Activated CD8-positive, alpha-beta T cell treated with anti-CD3 and anti-CD28 coated beads for 36 hours (primary cell): ENCODE results near the gene CCNYL1. TPM values are rescaled to one million over a fixed set of nuclear protein-coding genes. Genes with fewer than 3 reads are reported as not detected.

Experiments
- ATAC-seq: fragments of 200-7000 bp; cut with Tn5 transposase; one replicate; pipeline ENCODE4 v1.10.0; 2021; ENCODE audit warnings: mild to moderate bottlenecking, moderate library complexity
- CTCF ChIA-PET: fragments of 350-600 bp; sonication (Branson Sonifier 250); formaldehyde crosslinking; loops from one replicate; lab custom pipeline; 2021; ENCODE audit warnings: antibody characterized with exemption; lab: Charles Lee
- POLR2A ChIA-PET: fragments of 350-600 bp; sonication (Branson Sonifier 250); formaldehyde crosslinking; loops from one replicate; lab custom pipeline; 2021; ENCODE audit warnings: antibody characterized with exemption; lab: Charles Lee
- DNase-seq: peaks from one replicate; pipeline ENCODE4 v3.0.0-alpha.2; 2020
- H3K27ac Mint-ChIP-seq: one replicate; pipeline ENCODE4 v1.8.0; 2021; ENCODE audit warnings: mild to moderate bottlenecking, mixed read lengths
- H3K27me3 Mint-ChIP-seq: one replicate; pipeline ENCODE4 v1.8.0; 2021; ENCODE audit warnings: mixed read lengths
- H3K36me3 Mint-ChIP-seq: one replicate; pipeline ENCODE4 v1.8.0; 2021; ENCODE audit warnings: low read depth, mixed read lengths
- H3K4me1 Mint-ChIP-seq: one replicate; pipeline ENCODE4 v1.8.0; 2021; ENCODE audit warnings: low read depth, mixed read lengths
- H3K4me3 Mint-ChIP-seq: one replicate; pipeline ENCODE4 v1.8.0; 2021; ENCODE audit warnings: mild to moderate bottlenecking, moderate library complexity, mixed read lengths
- H3K9me3 Mint-ChIP-seq: one replicate; pipeline ENCODE4 v1.8.0; 2021; ENCODE audit warnings: mixed read lengths
- CTCF ChIP-seq: fragments of 200-600 bp; IDR thresholded peaks from one replicate; pipeline ENCODE4 v1.8.0; 2022; ENCODE audit warnings: antibody characterized with exemption, mild to moderate bottlenecking
- intact Hi-C: fragments of 100-400 bp; cut with micrococcal nuclease; formaldehyde crosslinking; loops from one replicate; pipeline ENCODE4 v1.10.0; 2022
- total RNA-seq, 2 experiments: library from RNA; stranded (reverse); gene quantifications; one replicate each; pipeline ENCODE4 v1.2.3, GENCODE V29; 2021

The CCNYL1 gene
- total RNA-seq, 2 experiments from 2014 or later, result 3.8 to 4.3 TPM

- Mint-ChIP-seq H3K4me3 (no peak overlapping the region), H3K36me3 (no peaks in the 10 kb centered on the region), H3K27me3 (peaks cover 9% of the 10 kb centered on the region), H3K4me1 (peaks cover 1% of the 10 kb centered on the region), H3K27ac (no peak overlapping the region), H3K9me3 (no peaks in the 10 kb centered on the region)
- POLR2A ChIA-PET, result interaction anchor here (0.7 kb wide), 1 partner anchor 138 kb away, joined by 3 read pairs; no protein-coding TSS in a partner anchor
- intact Hi-C loops, result no loop called here
- ATAC-seq (no peak), DNase-seq (no peak)
- TF ChIP-seq CTCF, result no peak
- CTCF ChIA-PET, result interaction anchor here (1.4 kb wide), 1 partner anchor 9 kb away, joined by 3 read pairs; the partner anchor contains the start of gene FZD5
Observed at GRCh38 chr2:207778298-207778882, 67.0 kb downstream of the CCNYL1 start.

GRCh38 chr2:207779523-207779922 lies 68.1 kb downstream of the CCNYL1 start:
- Mint-ChIP-seq H3K36me3 (no peaks in the 10 kb centered on the region), H3K27ac (no peak overlapping the region), H3K4me1 (peaks cover 1% of the 10 kb centered on the region), H3K4me3 (no peak overlapping the region), H3K27me3 (peaks cover 9% of the 10 kb centered on the region), H3K9me3 (no peaks in the 10 kb centered on the region)
- ATAC-seq (no peak), DNase-seq (no peak)
- intact Hi-C loops, result no loop called here
- CTCF ChIA-PET, result interaction anchor here (1.1 kb wide), 1 partner anchor 10 kb away, joined by 3 read pairs; the partner anchor contains the start of gene FZD5
- no peak for TF ChIP-seq CTCF
- POLR2A ChIA-PET, result no interaction called here

- H3K4me3 Mint-ChIP-seq, result no peak overlapping the region
- peaks cover 1% of the 10 kb centered on the region for H3K4me1 Mint-ChIP-seq
- no peak overlapping the region for H3K27ac Mint-ChIP-seq
- no peak for ATAC-seq
- H3K9me3 Mint-ChIP-seq, result no peaks in the 10 kb centered on the region
- CTCF ChIA-PET, result interaction anchor here (1.2 kb wide), 1 partner anchor 258 kb away, joined by 4 read pairs; no protein-coding TSS in a partner anchor
- no peak for TF ChIP-seq CTCF
- no peak for DNase-seq
- intact Hi-C loops, result no loop called here
- no peaks in the 10 kb centered on the region for H3K36me3 Mint-ChIP-seq
- peaks cover 9% of the 10 kb centered on the region for H3K27me3 Mint-ChIP-seq
- POLR2A ChIA-PET, result no interaction called here
Observed at GRCh38 chr2:207782238-207783030, 71.0 kb downstream of the CCNYL1 start.

- H3K27ac Mint-ChIP-seq, result no peak overlapping the region
- CTCF ChIA-PET, result interaction anchor here (1.2 to 1.5 kb wide), 2 partner anchors 11 to 257 kb away, joined by 3 to 4 read pairs; no protein-coding TSS in a partner anchor
- TF ChIP-seq CTCF, result no peak
- POLR2A ChIA-PET, result no interaction called here
- intact Hi-C loops, result no loop called here
- ATAC-seq, result no peak
- no peak overlapping the region for H3K4me3 Mint-ChIP-seq
- no peak for DNase-seq
- peaks cover 1% of the 10 kb centered on the region for H3K4me1 Mint-ChIP-seq
- H3K36me3 Mint-ChIP-seq, result no peaks in the 10 kb centered on the region
- no peaks in the 10 kb centered on the region for H3K9me3 Mint-ChIP-seq
- H3K27me3 Mint-ChIP-seq, result peaks cover 10% of the 10 kb centered on the region
Observed at GRCh38 chr2:207783514-207783913, 72.1 kb downstream of the CCNYL1 start.

GRCh38 chr2:207784898-207785297 lies 73.5 kb downstream of the CCNYL1 start:
- POLR2A ChIA-PET, result no interaction called here
- Mint-ChIP-seq H3K4me1 (no peaks in the 10 kb centered on the region), H3K27ac (no peak overlapping the region), H3K36me3 (no peaks in the 10 kb centered on the region), H3K27me3 (peaks cover 6% of the 10 kb centered on the region), H3K9me3 (no peaks in the 10 kb centered on the region), H3K4me3 (no peak overlapping the region)
- CTCF ChIA-PET, result interaction anchor here (1.5 kb wide), 1 partner anchor 10 kb away, joined by 3 read pairs; no protein-coding TSS in a partner anchor
- DNase-seq (no peak), ATAC-seq (no peak)
- intact Hi-C loops, result no loop called here
- TF ChIP-seq CTCF, result no peak
